ENCODE results near the gene DNMT1.

Gene DNMT1

GRCh38 chr19:10093295-10094186, 101.2 kb downstream of the DNMT1 start:
- DNase-seq, result no peak
- H3K4me3 ChIP-seq, result no peak overlapping the region
- H3K27me3 ChIP-seq, result no peaks in the 10 kb centered on the region
- H3K36me3 ChIP-seq, result peaks cover 0 to 48% (median 31%) of the 10 kb centered on the region in 3 donors
- H3K9me3 ChIP-seq, result no peaks in the 10 kb centered on the region
- H3K27ac ChIP-seq, result no peak overlapping the region
- H3K4me1 ChIP-seq, result peaks cover 0 to 15% (median 8%) of the 10 kb centered on the region in 4 donors
- TF ChIP-seq, protein P1, sequence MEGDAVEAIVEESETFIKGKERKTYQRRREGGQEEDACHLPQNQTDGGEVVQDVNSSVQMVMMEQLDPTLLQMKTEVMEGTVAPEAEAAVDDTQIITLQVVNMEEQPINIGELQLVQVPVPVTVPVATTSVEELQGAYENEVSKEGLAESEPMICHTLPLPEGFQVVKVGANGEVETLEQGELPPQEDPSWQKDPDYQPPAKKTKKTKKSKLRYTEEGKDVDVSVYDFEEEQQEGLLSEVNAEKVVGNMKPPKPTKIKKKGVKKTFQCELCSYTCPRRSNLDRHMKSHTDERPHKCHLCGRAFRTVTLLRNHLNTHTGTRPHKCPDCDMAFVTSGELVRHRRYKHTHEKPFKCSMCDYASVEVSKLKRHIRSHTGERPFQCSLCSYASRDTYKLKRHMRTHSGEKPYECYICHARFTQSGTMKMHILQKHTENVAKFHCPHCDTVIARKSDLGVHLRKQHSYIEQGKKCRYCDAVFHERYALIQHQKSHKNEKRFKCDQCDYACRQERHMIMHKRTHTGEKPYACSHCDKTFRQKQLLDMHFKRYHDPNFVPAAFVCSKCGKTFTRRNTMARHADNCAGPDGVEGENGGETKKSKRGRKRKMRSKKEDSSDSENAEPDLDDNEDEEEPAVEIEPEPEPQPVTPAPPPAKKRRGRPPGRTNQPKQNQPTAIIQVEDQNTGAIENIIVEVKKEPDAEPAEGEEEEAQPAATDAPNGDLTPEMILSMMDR (IDR thresholded peaks at IDR 0.05), result no peak
- intact Hi-C loops (cut with DNase I; ENCODE audit: low total_unique reads), result no loop called here

GRCh38 chr19:10092648-10093294, 102.0 kb downstream of the DNMT1 start:
- Histone ChIP-seq H3K27me3 (no peaks in the 10 kb centered on the region), H3K36me3 (peaks cover 0 to 48% (median 31%) of the 10 kb centered on the region in 3 donors), H3K4me1 (peaks cover 0 to 15% (median 8%) of the 10 kb centered on the region in 4 donors), H3K9me3 (no peaks in the 10 kb centered on the region), H3K27ac (no peak overlapping the region), H3K4me3 (no peak overlapping the region)
- DNase-seq, result no peak
- TF ChIP-seq, protein P1 (IDR thresholded peaks at IDR 0.05), result no peak
- intact Hi-C loops (cut with DNase I; ENCODE audit: low total_unique reads), result no loop called here

DNA sequence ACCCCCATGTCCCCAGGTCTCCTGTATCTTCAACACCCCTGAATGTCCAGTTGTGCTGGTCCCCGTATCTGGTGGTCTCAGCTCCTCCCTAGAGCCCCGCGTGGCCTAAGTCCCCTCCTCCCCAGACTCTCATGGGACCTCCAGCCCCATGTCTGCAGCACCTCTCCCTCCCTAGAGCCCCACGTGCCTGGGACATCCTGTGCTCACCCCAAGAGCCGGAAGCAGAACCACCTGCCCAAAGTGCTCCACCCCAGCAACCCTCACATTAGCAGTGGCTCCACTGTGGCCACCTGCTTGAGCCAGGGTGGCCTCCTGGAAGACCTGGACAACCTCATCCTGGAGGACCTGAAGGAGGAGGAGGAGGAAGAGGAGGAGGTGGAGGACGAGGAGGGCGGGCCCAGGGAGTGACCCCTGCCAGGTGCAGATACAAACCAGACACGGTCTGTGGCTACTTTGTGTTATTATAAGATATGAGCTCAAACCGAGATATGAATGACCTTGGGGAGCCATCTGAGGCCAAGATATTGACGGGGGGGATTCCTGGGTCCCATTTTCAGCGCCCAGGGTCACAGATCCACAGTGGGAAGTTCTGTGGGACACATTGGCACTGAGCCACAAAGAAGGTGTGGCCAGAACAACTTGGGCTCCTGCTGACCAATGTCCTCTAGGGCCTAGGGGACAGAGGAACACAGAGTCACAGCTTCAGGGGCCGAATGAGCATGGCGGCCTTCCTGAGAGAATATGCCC, 102.7 kb downstream of the DNMT1 start:
- H3K4me1 ChIP-seq, result peaks cover 0 to 18% (median 9%) of the 10 kb centered on the region in 4 donors
- TF ChIP-seq, protein P1 (IDR thresholded peaks at IDR 0.05), result no peak
- H3K36me3 ChIP-seq, result peaks cover 0 to 48% (median 31%) of the 10 kb centered on the region in 3 donors
- intact Hi-C loops (cut with DNase I; ENCODE audit: low total_unique reads), result no loop called here
- no peak overlapping the region for H3K27ac ChIP-seq
- H3K4me3 ChIP-seq, result no peak overlapping the region
- no peaks in the 10 kb centered on the region for H3K9me3 ChIP-seq
- H3K27me3 ChIP-seq, result no peaks in the 10 kb centered on the region
- DNase-seq, result no peak

DNA sequence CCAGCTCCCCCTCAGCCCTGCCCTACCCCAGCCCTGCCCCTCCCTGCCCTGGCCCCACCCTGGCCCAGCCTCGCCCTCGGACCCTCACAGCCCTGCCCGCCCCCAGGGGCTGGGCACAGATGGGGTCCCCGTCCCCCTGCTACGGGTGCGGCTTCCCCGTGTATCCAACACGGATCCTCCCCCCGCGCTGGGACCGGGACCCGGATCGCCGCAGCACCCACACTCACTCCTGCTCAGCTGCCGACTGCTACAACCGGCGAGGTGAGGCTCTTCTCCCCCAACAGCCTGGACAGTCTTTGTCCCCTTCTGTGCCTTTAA, 103.4 kb downstream of the DNMT1 start:
- no peaks in the 10 kb centered on the region for H3K27me3 ChIP-seq
- TF ChIP-seq, protein P1 (IDR thresholded peaks at IDR 0.05), result no peak
- peaks cover 0 to 48% (median 31%) of the 10 kb centered on the region in 3 donors for H3K36me3 ChIP-seq
- DNase-seq, result no peak
- intact Hi-C loops (cut with DNase I; ENCODE audit: low total_unique reads), result no loop called here
- no peak overlapping the region for H3K27ac ChIP-seq
- no peaks in the 10 kb centered on the region for H3K9me3 ChIP-seq
- peaks cover 0 to 22% (median 8%) of the 10 kb centered on the region in 4 donors for H3K4me1 ChIP-seq
- no peak overlapping the region for H3K4me3 ChIP-seq

DNA sequence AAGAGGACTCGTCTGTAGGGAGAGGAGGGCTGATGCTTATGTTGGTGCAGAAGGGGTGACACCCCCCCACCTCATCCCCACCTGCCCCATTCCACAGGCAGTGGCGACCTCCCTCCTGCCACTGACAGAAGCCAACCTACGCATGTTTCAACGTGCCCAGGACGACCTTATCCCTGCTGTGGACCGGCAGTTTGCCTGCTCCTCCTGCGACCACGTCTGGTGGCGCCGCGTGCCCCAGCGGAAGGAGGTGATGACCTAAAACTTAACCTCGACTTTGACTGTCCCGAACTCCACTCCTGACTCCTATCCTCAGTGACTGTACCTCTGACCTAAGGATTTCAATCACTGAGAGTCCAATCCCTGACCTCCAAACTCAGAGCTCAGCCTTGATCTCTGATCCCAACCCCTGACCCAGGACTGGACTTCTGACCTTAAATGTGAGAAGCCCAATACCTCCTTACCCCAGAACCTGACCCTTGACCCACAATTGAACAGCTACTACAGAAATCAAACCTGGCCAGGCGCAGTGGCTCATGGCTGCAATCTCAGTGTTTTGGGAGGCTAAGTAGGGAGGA, 104.9 kb downstream of the DNMT1 start:
- intact Hi-C loops (cut with DNase I; ENCODE audit: low total_unique reads), result no loop called here
- Histone ChIP-seq H3K36me3 (peaks cover 0 to 48% (median 31%) of the 10 kb centered on the region in 3 donors), H3K27ac (no peak overlapping the region), H3K9me3 (no peaks in the 10 kb centered on the region), H3K4me1 (peaks cover 0 to 17% (median 5%) of the 10 kb centered on the region in 4 donors), H3K4me3 (no peak overlapping the region), H3K27me3 (no peaks in the 10 kb centered on the region)
- TF ChIP-seq, protein P1 (IDR thresholded peaks at IDR 0.05), result no peak
- no peak for DNase-seq

Data from tibial artery (tissue), 4 donors.